GM19035 (cell line): ENCODE data around the gene ROPN1L.

ENCODE experiments used
- ATAC-seq: cut with Tn5 transposase; IDR thresholded peaks from one replicate; pipeline ENCODE4 v1.9.1; 2021; ENCODE audit not compliant: unreplicated experiment

Gene ROPN1L

DNA sequence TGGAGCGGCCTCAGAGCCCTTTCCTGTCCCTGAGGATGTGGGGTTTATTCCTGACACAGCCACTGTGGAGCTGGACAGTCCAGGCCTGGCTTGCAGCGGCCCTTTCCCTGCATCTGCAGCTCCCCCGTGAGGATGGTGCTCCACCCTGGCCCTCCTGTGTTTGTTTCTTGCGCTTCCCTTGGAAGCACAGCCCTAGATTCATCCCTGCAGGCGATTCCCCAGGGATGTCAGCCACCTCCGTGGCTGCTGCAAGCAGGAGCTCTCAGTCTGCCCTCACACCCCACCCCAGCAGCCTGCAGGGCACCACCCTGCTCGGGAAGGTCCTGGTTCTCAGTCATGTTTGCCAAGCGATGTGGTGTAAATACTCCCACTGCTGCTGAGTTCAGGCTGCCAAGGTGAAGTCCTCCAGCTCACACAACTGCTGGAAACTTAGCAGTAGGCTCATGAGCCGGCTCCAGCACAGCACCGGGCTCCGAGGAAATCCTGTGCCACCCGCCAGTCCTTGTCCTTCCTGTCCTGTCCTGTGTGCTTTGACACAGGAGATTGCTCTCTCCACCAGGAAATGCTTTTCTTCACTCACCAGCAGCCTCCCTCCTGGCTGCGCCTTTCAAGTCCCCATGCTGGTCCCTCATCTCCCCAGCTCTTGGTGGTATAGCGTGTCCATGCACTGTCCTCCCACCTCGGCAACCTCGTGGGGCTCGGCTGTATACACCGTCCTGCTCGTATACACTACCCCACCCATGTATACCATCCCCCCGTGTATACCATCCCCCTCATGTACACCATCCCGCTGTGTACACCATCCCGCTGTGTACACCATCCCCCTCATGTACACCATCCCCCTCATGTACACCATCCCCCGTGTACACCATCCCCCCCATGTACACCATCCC, 16.2 kb downstream of the ROPN1L start:
- no peak for ATAC-seq

DNA sequence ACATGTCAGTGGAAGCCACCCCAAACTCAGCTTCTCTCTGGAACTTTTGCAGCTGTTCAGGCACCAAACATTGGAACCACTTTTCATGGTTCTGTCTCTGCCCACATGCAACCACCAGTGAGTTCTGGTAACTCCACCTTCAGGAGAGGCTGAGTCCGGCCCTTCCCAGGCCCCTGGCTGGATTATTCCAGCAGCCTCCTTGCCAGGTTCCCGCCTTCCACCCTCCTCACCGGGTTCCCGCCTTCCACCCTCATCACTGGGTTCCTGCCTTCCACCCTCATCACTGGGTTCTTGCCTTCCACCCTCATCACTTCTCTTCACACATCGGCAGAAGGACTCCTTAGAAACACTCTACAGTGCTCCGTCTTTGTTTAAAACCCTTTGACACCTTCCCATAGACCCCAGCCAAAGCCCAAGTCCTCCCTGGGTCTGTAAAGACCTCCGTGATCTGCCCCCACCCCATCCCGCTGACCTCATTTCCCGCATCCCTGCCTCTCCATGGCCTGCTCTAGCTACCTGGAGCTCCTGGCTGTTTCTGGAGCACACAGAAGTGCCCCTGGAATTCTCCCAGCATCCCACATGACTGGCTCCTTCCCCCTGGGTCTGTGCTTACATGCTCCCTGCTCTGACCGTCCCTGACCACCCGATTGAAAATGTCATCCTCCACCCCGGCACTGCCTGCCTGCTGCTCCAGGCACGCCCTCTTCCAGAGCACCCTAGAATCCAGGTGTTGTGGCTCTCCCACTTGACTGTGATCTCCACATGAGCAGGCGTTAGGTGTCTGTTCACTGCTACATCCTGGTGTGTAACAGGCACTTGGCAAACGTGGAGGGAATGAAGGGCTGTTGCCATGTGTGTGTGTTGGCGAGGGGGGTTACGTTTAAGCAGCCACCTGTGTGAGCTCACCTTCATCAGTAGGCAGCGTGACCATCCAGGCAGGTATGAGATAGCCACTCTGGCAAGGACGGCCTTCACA, 17.7 kb downstream of the ROPN1L start:
- ATAC-seq: no peak

DNA sequence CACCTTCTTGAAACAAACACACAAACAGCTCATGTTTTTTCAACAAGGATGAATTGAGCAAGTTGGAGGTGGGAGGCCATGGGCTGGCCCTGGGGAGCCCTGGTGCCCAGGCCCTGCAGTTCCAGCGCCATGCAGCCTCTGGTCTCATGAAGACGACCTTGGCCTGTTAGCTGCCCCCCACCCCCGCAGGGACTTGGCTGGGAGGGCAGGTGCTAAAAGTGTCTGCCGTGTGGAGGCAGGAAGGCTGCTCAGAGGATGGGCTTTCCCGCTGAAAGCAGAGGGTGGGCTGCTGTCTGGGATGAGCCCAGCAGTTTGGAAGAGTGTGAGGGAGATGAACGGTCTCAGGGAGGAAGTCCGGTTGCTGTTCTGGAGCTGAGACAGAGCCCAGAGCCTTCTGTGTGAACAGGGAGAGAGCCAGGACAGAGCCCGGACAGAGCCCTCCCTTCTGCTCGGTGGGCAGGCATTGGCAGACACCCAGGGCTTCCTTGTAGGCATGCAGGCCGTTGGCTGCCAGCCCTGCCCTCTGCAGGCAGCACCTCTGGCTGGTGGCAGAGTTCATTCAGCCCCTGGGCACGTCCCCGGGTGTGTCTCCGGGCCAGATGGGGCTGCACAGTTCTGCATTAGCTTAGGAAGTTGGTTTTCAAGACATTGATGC, 18.7 kb downstream of the ROPN1L start:
- ATAC-seq: no peak

GRCh38 chr5:10461041-10461440, 19.4 kb downstream of the ROPN1L start:
- ATAC-seq: no peak

GRCh38 chr5:10461904-10462555, 20.4 kb downstream of the ROPN1L start:
- no peak for ATAC-seq

- ATAC-seq: no peak
These were observed 21.9 kb downstream of the ROPN1L start for GRCh38 chr5:10463566-10463965.

DNA sequence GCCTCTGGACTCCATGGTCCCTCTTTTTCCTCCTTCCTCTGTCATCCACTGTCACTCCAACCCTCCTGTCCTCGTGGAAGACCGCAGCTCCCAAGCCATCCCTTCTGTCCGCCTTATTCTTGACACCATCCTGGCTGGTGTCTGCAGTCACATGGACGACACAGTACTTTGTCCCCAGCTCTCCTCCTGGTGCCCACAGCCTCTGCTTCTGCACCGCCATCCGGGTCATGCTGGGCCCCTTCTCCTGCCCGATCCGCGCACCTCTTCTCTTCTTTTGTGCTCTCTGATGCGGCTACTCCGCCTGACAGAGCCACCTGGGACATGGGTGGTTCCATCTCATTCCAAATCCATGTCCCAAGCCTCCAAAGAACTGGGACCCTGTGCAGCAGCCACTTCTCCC, 22.5 kb downstream of the ROPN1L start:
- no peak for ATAC-seq

- no peak for ATAC-seq
These were observed 24.0 kb downstream of the ROPN1L start for GRCh38 chr5:10465726-10466125.

DNA sequence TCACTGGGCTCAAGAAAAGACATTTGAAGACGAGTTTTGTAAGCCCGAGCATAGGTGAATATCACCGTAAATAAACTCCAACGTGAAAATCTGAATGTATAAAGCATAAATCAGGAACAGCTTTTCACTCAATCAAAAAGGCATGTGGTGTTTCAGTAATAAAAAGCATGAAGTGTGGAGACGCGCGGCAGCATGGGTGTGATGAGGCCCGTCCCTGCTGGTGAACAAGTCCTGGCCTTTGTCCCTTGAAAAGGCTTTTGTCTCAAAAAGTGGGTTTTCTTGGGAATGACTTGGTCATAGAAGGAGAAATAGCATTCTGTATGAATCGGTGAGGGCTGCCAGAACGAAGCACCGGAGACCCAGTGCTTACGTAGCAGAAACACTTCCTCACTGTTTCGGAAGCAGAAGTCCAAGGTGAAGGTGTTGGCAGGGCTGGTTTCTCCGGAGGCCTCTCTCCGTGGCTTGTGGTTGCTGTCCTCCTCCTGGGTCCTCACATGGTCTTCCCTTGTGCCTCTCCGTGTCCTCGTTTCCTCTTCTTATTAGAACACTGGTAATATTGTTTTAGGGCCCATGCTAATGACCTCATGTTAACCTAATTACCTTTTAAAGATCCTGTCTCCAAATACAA, 24.9 kb downstream of the ROPN1L start:
- no peak for ATAC-seq

DNA sequence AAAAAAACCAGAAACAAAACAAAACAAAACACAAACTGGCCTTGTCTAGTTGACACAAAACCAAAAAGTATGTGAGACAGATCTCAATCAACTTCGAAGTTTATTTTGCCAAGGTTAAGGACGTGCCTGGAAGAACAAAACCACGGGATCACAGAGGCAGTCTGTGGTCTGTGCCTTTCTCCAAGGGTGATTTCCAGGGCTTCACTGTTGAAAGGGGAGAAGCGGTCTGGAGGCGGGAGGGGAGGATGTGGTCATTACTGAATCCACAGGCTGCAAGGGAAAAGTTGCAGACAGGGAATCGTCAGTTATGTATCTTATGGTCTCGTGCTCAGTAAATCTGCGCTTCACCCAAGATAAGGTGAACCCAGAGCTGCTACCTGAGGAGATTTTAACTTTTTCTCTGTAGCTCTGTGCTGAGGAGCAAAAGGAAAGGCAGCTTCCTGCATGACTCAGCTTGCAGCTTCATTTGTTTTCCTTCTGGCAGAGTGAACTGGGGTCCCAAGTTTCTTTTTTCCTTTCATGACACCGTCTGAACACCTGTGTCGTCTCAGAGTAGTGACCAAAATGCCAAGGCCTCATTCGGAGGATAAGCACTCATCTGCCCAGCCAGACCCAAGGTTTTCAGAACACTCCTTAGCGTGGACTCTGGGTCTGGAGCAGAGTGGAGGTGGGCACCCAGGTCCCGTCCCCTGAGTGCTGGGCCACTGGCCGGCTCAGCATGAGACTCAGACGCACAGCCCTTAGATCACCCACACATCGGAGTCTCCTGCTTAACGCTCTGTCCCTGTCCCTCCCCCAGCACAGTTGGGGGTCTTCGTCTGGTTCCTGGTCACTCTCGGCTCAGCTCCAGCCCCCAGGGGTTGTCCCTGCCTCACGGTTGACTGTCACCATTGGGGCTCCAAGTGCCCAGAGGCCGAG, 25.9 kb downstream of the ROPN1L start:
- ATAC-seq: no peak

DNA sequence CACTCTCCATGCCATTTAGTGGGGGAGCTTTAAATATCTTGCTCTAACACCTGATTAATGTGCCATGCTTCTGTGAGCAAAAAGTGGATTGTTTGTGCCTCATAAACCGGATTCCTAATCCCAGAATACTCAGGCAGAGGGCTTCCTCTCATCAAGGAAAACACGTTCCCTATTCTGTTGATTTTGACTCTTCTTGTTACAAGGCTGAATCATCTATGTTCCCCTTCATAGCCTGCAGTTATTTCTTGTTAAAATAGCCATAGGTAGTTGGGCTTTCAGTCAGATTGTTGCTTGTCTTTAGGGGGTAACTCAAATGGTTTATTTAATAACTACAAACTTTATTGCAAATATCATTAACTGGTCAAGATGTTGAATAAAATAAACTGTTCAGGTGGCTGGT, 26.6 kb downstream of the ROPN1L start:
- ATAC-seq: no peak

DNA sequence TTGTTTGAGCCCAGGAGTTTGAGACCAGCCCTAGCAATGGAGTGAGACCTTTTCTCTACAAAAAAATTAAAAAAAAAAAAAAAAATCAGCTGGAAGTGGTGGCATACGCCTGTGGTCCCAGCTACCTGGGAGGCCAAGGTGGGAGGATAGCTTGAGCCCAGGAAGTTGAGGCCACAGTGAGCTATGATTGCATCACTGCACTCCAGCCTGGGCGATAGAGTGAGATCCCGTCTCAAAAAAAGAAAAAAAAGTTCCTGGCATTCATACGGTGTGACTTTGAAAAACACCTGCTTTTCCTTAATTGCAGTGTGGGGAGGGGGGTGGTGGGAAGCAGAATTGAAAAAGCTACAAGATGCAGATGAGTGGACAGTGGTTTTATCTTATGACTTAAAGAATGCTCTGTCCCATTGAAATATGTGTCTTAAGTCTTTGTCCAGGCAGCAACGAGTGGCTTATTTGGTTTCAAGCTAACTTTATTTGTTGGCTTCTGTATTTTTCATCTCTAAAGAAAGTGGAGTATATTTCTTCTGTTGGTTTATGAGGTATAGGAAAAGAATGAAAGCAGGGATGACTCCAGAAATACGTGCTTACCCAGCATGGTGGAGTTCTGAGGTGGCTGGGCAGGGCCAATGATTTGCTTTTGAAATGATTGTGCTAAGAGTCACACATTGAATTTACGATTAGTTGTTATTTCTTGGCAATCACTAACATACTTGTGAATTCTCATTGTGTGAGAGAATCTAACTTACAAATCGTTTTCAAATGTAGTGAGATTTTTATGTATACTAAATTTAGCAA, 27.8 kb downstream of the ROPN1L start:
- ATAC-seq: no peak

GRCh38 chr5:10470669-10471068, 29.0 kb downstream of the ROPN1L start:
- no peak for ATAC-seq

- no peak for ATAC-seq
These were observed 30.0 kb downstream of the ROPN1L start for GRCh38 chr5:10471677-10472076.

- no peak for ATAC-seq
These were observed 32.9 kb downstream of the ROPN1L start for GRCh38 chr5:10474521-10475075.

DNA sequence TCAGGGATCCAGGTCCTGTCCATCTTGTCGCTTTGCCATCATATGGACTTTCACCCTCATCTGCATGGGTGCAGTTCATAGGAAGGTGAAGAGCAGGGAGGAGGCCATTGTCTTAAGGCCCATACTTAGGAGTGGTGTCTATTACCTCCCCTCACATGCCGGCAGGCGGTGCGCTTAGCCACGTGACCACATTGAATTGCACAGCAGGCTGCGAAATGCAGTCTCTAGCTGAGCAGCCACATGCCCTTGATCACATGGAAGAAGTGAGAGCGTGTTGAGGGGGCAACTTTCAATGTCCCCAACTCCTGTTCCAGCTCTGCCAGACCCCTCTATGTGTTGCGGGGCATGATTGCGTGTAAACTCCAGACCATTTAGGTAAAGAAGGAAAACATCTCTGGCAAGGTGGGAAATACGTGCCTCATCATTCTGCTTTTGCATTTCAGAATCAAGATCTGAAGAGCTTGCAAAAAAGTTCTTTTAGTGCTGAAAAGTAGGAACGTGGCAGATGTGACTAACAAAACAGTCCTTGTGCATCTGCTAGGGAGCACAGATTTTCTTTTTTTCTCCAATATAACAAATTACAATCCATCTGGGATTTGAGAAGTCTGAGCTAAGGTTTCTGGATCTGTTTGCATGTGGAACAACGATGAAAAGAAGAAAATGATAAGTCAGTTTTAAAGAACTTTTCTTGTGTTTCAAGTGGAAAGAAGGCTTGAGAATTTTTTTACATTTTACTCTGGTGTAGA, 34.4 kb downstream of the ROPN1L start:
- no peak for ATAC-seq

DNA sequence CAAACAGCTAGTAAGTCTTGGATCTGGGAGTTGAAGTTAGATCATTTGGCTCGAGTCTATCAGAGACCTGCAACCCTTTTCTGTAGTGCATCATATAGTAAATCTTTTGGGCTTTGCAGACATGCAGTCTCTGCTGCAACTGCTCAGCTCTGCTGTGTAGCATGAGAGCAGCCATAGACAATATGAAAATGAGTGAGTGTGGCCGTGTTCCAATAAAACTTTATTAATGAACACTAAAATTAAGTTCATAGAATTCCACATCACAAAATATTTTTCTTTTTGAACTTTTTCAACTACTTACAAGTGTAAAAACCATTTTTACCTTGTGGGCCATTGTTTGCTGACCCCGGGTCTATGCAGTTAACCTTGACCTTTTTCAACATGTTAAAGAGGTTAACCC, 35.2 kb downstream of the ROPN1L start:
- ATAC-seq: no peak
